HepG2 (cell line): ENCODE results near the gene SYP. TPM values are rescaled to one million over a fixed set of nuclear protein-coding genes. Genes with fewer than 3 reads are reported as not detected.

Source experiments
- HMGA1 ChIP-seq: sonication (generic); formaldehyde crosslinking; conservative IDR thresholded peaks from 2 replicates; pipeline ENCODE4 v1.4.0; 2020; ENCODE audit warnings: missing genetic modification reagents
- HMGXB3 ChIP-seq: sonication (generic); formaldehyde crosslinking; IDR thresholded peaks from 2 replicates; pipeline ENCODE4 v1.4.0; 2020; ENCODE audit warnings: missing genetic modification reagents, borderline replicate concordance
- ZBTB38 ChIP-seq: sonication (generic); formaldehyde crosslinking; IDR thresholded peaks from 2 replicates; pipeline ENCODE4 v1.5.1; 2020; ENCODE audit warnings: mild to moderate bottlenecking, missing genetic modification reagents
- ZFP37 ChIP-seq: sonication (generic); formaldehyde crosslinking; IDR thresholded peaks from 2 replicates; pipeline ENCODE4 v1.4.0; 2020; ENCODE audit warnings: missing genetic modification reagents, borderline replicate concordance
- ZNF234 ChIP-seq: sonication (generic); formaldehyde crosslinking; conservative IDR thresholded peaks from 2 replicates; pipeline ENCODE4 v1.5.1; 2020; ENCODE audit warnings: mild to moderate bottlenecking, missing genetic modification reagents
- ZNF318 ChIP-seq: sonication (generic); formaldehyde crosslinking; IDR thresholded peaks from 2 replicates; pipeline ENCODE4 v1.4.0; 2020; ENCODE audit warnings: mild to moderate bottlenecking, missing genetic modification reagents
- polyA plus RNA-seq, 8 experiments: library from polyadenylated mRNA; depleted of rRNA in 3 of 8; stranded (reverse) in 7 of 8; unstranded in 1 of 8; fragments of >200 nt; fragmentation: Illumina TruSeq in 4 of 8; extraction: Trizol in 4 of 8; gene quantifications; 2 replicates each; pipeline versions ENCODE4 v1.2.1 to v1.2.3, GENCODE V29; 2011 to 2016; ENCODE audit warnings: low read depth in 4 of 8, missing spikeins in 1 of 8, mixed read lengths in 1 of 8; ENCODE audit not compliant: insufficient read depth in 1 of 8
- total RNA-seq, 5 experiments: library from RNA; depleted of rRNA; stranded (reverse); fragments of >200 nt; fragmentation: Illumina TruSeq; extraction: Trizol; gene quantifications; 2 replicates each; pipeline ENCODE4 v1.2.3, GENCODE V29; 2016; ENCODE audit warnings: low read depth in 1 of 5
- TF ChIP-seq, protein P1 (sequence below): sonication (generic); formaldehyde crosslinking; IDR thresholded peaks from 2 replicates; pipeline ENCODE4 v1.4.0; 2020; ENCODE audit warnings: missing genetic modification reagents
- TF ChIP-seq, protein P2 (sequence below): sonication (generic); formaldehyde crosslinking; IDR thresholded peaks from 2 replicates; pipeline ENCODE4 v1.4.0; 2020; ENCODE audit warnings: mild to moderate bottlenecking, missing genetic modification reagents

The SYP gene
- total and polyA plus RNA-seq, 2 of the 13 experiments (the other 11 are each of a cell fraction or from before 2014, with no cell fraction given) = 2.0 to 2.5 TPM

DNA sequence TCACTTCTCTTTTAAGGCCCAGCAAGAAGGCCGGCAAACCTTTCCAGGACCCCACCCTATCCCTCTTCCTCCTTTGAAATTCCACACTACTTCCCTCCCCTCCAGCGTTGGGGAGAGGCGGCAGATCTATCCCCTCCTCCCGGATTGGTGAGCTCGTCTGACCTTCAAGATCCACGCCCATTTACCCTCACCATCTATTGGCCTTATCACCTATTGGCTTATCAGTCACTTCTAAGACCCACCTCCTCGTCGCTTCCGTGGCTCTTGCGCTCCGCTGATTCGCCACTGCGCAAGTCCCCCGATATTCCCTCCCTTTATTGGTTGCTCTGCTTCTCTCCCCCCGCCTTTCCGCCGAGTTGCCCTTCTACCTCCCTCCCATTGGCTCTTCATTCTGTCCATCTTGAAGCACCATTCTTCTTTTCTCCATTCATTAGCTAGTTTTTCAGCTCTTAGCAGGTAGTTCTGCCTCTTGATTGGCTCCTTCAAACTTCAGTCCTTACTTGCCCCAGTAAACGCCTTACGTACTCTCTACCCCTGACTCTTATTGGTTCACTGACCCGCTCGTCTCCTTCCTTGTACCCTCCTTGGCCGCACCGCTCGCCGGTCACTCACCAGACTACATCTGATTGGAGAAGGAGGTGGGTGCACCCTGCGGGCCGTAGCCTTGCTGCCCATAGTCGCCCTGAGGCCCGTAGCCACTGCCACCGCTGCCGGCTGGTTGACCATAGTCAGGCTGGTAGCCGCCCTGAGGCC is 9.0 kb downstream of the SYP start (continued):
- TF ChIP-seq HMGXB3 (CRISPR knock-in tag) (no peak), ZNF318 (CRISPR knock-in tag) (no peak), ZNF234 (CRISPR knock-in tag) (no peak), ZBTB38 (CRISPR knock-in tag) (no peak), ZFP37 (CRISPR knock-in tag) (no peak), HMGA1 (CRISPR knock-in tag) (no peak)
- TF ChIP-seq, protein P1, sequence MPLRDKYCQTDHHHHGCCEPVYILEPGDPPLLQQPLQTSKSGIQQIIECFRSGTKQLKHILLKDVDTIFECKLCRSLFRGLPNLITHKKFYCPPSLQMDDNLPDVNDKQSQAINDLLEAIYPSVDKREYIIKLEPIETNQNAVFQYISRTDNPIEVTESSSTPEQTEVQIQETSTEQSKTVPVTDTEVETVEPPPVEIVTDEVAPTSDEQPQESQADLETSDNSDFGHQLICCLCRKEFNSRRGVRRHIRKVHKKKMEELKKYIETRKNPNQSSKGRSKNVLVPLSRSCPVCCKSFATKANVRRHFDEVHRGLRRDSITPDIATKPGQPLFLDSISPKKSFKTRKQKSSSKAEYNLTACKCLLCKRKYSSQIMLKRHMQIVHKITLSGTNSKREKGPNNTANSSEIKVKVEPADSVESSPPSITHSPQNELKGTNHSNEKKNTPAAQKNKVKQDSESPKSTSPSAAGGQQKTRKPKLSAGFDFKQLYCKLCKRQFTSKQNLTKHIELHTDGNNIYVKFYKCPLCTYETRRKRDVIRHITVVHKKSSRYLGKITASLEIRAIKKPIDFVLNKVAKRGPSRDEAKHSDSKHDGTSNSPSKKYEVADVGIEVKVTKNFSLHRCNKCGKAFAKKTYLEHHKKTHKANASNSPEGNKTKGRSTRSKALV (CRISPR knock-in tag) = no peak
- TF ChIP-seq, protein P2, sequence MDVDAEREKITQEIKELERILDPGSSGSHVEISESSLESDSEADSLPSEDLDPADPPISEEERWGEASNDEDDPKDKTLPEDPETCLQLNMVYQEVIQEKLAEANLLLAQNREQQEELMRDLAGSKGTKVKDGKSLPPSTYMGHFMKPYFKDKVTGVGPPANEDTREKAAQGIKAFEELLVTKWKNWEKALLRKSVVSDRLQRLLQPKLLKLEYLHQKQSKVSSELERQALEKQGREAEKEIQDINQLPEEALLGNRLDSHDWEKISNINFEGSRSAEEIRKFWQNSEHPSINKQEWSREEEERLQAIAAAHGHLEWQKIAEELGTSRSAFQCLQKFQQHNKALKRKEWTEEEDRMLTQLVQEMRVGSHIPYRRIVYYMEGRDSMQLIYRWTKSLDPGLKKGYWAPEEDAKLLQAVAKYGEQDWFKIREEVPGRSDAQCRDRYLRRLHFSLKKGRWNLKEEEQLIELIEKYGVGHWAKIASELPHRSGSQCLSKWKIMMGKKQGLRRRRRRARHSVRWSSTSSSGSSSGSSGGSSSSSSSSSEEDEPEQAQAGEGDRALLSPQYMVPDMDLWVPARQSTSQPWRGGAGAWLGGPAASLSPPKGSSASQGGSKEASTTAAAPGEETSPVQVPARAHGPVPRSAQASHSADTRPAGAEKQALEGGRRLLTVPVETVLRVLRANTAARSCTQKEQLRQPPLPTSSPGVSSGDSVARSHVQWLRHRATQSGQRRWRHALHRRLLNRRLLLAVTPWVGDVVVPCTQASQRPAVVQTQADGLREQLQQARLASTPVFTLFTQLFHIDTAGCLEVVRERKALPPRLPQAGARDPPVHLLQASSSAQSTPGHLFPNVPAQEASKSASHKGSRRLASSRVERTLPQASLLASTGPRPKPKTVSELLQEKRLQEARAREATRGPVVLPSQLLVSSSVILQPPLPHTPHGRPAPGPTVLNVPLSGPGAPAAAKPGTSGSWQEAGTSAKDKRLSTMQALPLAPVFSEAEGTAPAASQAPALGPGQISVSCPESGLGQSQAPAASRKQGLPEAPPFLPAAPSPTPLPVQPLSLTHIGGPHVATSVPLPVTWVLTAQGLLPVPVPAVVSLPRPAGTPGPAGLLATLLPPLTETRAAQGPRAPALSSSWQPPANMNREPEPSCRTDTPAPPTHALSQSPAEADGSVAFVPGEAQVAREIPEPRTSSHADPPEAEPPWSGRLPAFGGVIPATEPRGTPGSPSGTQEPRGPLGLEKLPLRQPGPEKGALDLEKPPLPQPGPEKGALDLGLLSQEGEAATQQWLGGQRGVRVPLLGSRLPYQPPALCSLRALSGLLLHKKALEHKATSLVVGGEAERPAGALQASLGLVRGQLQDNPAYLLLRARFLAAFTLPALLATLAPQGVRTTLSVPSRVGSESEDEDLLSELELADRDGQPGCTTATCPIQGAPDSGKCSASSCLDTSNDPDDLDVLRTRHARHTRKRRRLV = no peak
